SH-SY5Y (cell line): ENCODE results near the gene SECISBP2.

Source experiments
- GATA2 ChIP-seq: IDR thresholded peaks from 2 replicates; pipeline ENCODE4 v1.6.1; 2011; ENCODE audit warnings: mild to moderate bottlenecking, low read depth, low read length
- GATA3 ChIP-seq: IDR thresholded peaks from 2 replicates; pipeline ENCODE4 v1.6.1; 2011; ENCODE audit warnings: low read depth, mild to moderate bottlenecking, low read length, moderate library complexity

- no peak for TF ChIP-seq GATA2
- no peak for TF ChIP-seq GATA3
Measured at GRCh38 chr9:89304020-89304833, 14.1 kb upstream of the SECISBP2 start.
